Panc1 (cell line): ENCODE measurements around the gene ZIC2.

ENCODE experiments used
- POLR2AphosphoS5 ChIP-seq: IDR thresholded peaks from 2 replicates; pipeline ENCODE4 v1.6.1; 2012; ENCODE audit warnings: mild to moderate bottlenecking, low read depth, low read length, moderate library complexity
- TCF7L2 ChIP-seq: IDR thresholded peaks from 2 replicates; pipeline ENCODE4 v1.6.1; 2011; ENCODE audit warnings: mild to moderate bottlenecking, low read depth, low read length, inconsistent platforms
- TF ChIP-seq, protein P1 (sequence below): fragments of 450-650 bp; IDR thresholded peaks from 2 replicates; pipeline ENCODE4 v1.5.1; 2017; ENCODE audit warnings: mild to moderate bottlenecking

- TF ChIP-seq, protein P1, sequence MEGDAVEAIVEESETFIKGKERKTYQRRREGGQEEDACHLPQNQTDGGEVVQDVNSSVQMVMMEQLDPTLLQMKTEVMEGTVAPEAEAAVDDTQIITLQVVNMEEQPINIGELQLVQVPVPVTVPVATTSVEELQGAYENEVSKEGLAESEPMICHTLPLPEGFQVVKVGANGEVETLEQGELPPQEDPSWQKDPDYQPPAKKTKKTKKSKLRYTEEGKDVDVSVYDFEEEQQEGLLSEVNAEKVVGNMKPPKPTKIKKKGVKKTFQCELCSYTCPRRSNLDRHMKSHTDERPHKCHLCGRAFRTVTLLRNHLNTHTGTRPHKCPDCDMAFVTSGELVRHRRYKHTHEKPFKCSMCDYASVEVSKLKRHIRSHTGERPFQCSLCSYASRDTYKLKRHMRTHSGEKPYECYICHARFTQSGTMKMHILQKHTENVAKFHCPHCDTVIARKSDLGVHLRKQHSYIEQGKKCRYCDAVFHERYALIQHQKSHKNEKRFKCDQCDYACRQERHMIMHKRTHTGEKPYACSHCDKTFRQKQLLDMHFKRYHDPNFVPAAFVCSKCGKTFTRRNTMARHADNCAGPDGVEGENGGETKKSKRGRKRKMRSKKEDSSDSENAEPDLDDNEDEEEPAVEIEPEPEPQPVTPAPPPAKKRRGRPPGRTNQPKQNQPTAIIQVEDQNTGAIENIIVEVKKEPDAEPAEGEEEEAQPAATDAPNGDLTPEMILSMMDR = no peak
- no peak for TF ChIP-seq TCF7L2
- TF ChIP-seq POLR2AphosphoS5 = no peak
Measured at GRCh38 chr13:99974296-99974938, 7.2 kb upstream of the ZIC2 start.
